ENCODE results near the gene TYW3.

DNA sequence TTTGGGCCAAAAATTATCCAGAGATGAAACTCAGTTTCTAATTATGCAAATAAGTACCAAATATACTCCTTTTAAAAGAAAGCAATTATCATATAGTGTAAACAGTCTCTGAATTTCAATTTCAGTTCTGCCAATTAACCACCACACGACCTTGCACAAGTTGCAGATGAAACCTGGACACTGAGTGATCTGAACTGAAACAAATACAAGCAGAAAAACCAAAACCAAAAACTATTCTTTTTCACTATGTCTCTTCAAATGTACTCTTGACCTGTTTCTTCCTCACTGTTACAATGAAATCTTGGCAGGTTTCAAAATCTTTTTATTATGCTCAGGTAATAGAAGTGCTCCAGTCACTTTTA is 79.2 kb downstream of the TYW3 start:
- TF ChIP-seq, protein P1, sequence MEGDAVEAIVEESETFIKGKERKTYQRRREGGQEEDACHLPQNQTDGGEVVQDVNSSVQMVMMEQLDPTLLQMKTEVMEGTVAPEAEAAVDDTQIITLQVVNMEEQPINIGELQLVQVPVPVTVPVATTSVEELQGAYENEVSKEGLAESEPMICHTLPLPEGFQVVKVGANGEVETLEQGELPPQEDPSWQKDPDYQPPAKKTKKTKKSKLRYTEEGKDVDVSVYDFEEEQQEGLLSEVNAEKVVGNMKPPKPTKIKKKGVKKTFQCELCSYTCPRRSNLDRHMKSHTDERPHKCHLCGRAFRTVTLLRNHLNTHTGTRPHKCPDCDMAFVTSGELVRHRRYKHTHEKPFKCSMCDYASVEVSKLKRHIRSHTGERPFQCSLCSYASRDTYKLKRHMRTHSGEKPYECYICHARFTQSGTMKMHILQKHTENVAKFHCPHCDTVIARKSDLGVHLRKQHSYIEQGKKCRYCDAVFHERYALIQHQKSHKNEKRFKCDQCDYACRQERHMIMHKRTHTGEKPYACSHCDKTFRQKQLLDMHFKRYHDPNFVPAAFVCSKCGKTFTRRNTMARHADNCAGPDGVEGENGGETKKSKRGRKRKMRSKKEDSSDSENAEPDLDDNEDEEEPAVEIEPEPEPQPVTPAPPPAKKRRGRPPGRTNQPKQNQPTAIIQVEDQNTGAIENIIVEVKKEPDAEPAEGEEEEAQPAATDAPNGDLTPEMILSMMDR (conservative IDR thresholded peaks at IDR 0.05; ENCODE audit: low read length) = no peak
- TF ChIP-seq EZH2phosphoT487 (IDR thresholded peaks at IDR 0.05; ENCODE audit: borderline replicate concordance, low read depth, low read length) = no peak

All from OCI-LY7 (cell line).